ENCODE data around the gene HAPSTR1. TPM values are rescaled to one million over a fixed set of nuclear protein-coding genes. Genes with fewer than 3 reads are reported as not detected.
"Not testable (repeated sequence)": the region's sequence is repeated elsewhere in the genome, so short reads cannot be mapped to it uniquely, and the experiment has no call there.

The HAPSTR1 gene
- polyA plus RNA-seq, 3 donors from 2014 or later: 4.9 to 20.2 (median 6.1) TPM

GRCh38 chr16:9056061-9056460 lies 35.4 kb upstream of the HAPSTR1 start:
- DNase-seq: no peak
- Mint-ChIP-seq H3K27ac (no peak overlapping the region), H3K27me3 (ENCODE audit: low read depth in 3 of 3) (peaks cover 0 to 8% (median 2%) of the 10 kb centered on the region in 3 donors), H3K4me1 (peaks cover 2 to 3% of the 10 kb centered on the region in 2 donors), H3K9me3 (no peaks in the 10 kb centered on the region), H3K4me3 (no peak overlapping the region), H3K36me3 (no peaks in the 10 kb centered on the region)

- Mint-ChIP-seq H3K4me3 (no peak overlapping the region), H3K9me3 (no peaks in the 10 kb centered on the region), H3K27me3 (ENCODE audit: low read depth in 3 of 3) (peaks cover 0 to 3% (median 2%) of the 10 kb centered on the region in 3 donors), H3K4me1 (peaks cover 9 to 15% of the 10 kb centered on the region in 2 donors), H3K27ac (no peak overlapping the region), H3K36me3 (no peaks in the 10 kb centered on the region)
- DNase-seq: no peak
These were observed 33.2 kb upstream of the HAPSTR1 start for GRCh38 chr16:9058211-9058610.

DNA sequence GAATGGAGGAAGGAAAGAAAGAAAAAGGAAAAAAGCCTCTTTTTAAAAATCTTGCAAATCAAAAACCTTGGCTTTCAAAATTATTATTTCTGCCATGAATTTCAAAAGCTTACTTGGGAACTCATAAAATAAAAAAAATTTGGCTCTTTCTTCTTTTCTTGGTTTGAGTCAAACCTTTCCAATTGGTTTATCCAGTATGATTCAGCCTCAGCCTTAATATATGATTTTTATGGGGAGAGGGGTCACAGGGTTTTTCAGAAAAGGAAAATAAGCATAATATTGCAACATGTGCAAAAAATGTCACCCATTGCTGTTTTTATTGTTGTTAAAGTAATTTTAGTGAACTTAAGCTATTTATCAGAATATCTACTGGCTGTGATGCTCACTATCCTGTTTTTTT lies 31.2 kb upstream of the HAPSTR1 start:
- Mint-ChIP-seq H3K36me3 (no peaks in the 10 kb centered on the region), H3K27ac (no peak overlapping the region), H3K4me3 (no peak overlapping the region), H3K9me3 (no peaks in the 10 kb centered on the region), H3K27me3 (ENCODE audit: low read depth in 3 of 3) (no peaks in the 10 kb centered on the region), H3K4me1 (peaks cover 9 to 15% of the 10 kb centered on the region in 2 donors)
- DNase-seq: no peak

- peak overlapping the region in 3 of 5 donors; percentile 17 to 25 (median 23) for H3K4me3 Mint-ChIP-seq
- H3K27ac Mint-ChIP-seq: peak overlapping the region in 1 of 6 donors; percentile 58
- DNase-seq: peak; percentile 8 to 24 (median 22)
- no peaks in the 10 kb centered on the region for H3K9me3 Mint-ChIP-seq
- H3K4me1 Mint-ChIP-seq: peaks cover 9 to 15% of the 10 kb centered on the region in 2 donors
- peaks cover 0 to 2% (median 0%) of the 10 kb centered on the region in 3 donors for H3K27me3 Mint-ChIP-seq (ENCODE audit: low read depth in 3 of 3)
- H3K36me3 Mint-ChIP-seq: no peaks in the 10 kb centered on the region
These were observed 30.1 kb upstream of the HAPSTR1 start for GRCh38 chr16:9061358-9061813.

DNA sequence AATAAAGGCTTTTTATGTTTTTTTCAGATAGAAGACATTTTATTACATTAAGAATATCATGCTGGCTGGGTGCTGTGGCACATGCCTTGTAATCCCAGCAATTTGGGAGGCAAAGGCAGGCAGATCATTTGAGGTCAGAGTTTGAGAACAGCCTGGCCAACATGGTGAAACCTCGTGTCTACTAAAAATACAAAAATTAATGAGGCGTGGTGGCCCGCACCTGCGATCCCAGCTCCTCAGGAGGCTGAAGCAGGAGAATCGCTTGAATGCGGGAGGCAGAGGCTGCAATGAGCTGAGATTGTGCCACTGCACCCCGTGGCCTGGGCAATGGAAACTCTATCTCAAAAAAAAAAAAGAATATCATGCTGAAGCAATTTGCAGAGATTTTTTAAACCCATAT lies 29.1 kb upstream of the HAPSTR1 start:
- no peaks in the 10 kb centered on the region for H3K36me3 Mint-ChIP-seq
- peaks cover 9 to 15% of the 10 kb centered on the region in 2 donors for H3K4me1 Mint-ChIP-seq
- no peak overlapping the region for H3K4me3 Mint-ChIP-seq
- H3K27ac Mint-ChIP-seq: no peak overlapping the region
- no peaks in the 10 kb centered on the region for H3K9me3 Mint-ChIP-seq
- peaks cover 0 to 2% (median 1%) of the 10 kb centered on the region in 3 donors for H3K27me3 Mint-ChIP-seq (ENCODE audit: low read depth in 3 of 3)
- DNase-seq: no peak

GRCh38 chr16:9065077-9065476 lies 26.4 kb upstream of the HAPSTR1 start:
- Mint-ChIP-seq H3K4me3 (no peak overlapping the region), H3K9me3 (no peaks in the 10 kb centered on the region), H3K27ac (no peak overlapping the region), H3K4me1 (peaks cover 9 to 15% of the 10 kb centered on the region in 2 donors), H3K36me3 (peaks cover 0 to 3% (median 0%) of the 10 kb centered on the region in 3 donors), H3K27me3 (ENCODE audit: low read depth in 3 of 3) (peaks cover 0 to 2% (median 1%) of the 10 kb centered on the region in 3 donors)
- no peak for DNase-seq

DNA sequence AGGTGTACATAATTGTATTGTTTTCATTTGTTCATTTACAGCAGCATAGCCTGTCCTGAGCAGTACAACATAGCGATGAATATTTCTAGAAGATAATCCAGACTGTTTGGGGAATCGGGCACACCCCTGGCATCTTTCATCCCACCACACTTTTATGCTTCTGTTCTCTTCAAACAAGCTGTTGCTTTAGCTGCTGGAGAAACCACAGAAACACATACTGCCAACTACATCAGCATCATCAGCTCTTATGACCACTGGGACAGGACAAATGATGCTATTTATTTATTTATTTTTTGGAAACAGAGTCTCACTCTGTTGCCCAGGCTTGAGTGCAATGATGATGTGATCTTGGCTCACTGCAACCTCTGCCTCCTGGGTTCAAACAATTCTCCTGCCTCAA lies 22.6 kb upstream of the HAPSTR1 start:
- DNase-seq: no peak
- H3K9me3 Mint-ChIP-seq: no peaks in the 10 kb centered on the region
- no peak overlapping the region for H3K4me3 Mint-ChIP-seq
- H3K36me3 Mint-ChIP-seq: peaks cover 0 to 3% (median 0%) of the 10 kb centered on the region in 3 donors
- peaks cover 1 to 5% of the 10 kb centered on the region in 2 donors for H3K4me1 Mint-ChIP-seq
- no peak overlapping the region for H3K27ac Mint-ChIP-seq
- H3K27me3 Mint-ChIP-seq (ENCODE audit: low read depth in 3 of 3): peaks cover 0 to 2% (median 1%) of the 10 kb centered on the region in 3 donors

- Mint-ChIP-seq H3K4me1 (peaks cover 1 to 5% of the 10 kb centered on the region in 2 donors), H3K27me3 (ENCODE audit: low read depth in 3 of 3) (peaks cover 0 to 4% (median 1%) of the 10 kb centered on the region in 3 donors), H3K36me3 (peaks cover 0 to 3% (median 0%) of the 10 kb centered on the region in 3 donors), H3K9me3 (no peaks in the 10 kb centered on the region), H3K4me3 (no peak overlapping the region), H3K27ac (no peak overlapping the region)
- no peak for DNase-seq
These were observed 21.2 kb upstream of the HAPSTR1 start for GRCh38 chr16:9070254-9070653.

DNA sequence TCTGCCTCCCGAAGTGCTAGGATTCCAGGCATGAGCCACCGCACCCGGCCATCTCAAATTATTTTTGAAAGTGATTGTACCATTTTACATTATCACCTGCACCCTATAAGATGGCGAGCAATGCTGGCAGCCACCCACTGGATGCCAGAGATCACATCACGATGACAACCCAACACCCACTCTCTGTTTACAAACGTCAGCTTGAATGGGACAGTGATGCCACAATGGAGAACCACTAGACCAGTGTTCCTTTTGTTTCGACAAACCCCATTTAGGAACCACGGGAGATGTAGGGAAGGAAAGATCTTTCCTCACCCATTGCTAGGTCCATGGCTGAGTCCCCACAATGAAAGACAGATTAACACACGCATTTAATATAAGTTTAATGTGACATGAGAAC lies 20.1 kb upstream of the HAPSTR1 start:
- H3K4me1 Mint-ChIP-seq: peaks cover 1 to 5% of the 10 kb centered on the region in 2 donors
- H3K27ac Mint-ChIP-seq: no peak overlapping the region
- H3K4me3 Mint-ChIP-seq: no peak overlapping the region
- H3K36me3 Mint-ChIP-seq: peaks cover 0 to 3% (median 0%) of the 10 kb centered on the region in 3 donors
- DNase-seq: no peak
- no peaks in the 10 kb centered on the region for H3K9me3 Mint-ChIP-seq
- H3K27me3 Mint-ChIP-seq (ENCODE audit: low read depth in 3 of 3): peaks cover 0 to 2% (median 1%) of the 10 kb centered on the region in 3 donors

GRCh38 chr16:9072806-9073341 lies 18.6 kb upstream of the HAPSTR1 start:
- no peak overlapping the region for H3K4me3 Mint-ChIP-seq
- H3K4me1 Mint-ChIP-seq: peaks cover 11 to 13% of the 10 kb centered on the region in 2 donors
- peaks cover 0 to 4% (median 2%) of the 10 kb centered on the region in 3 donors for H3K27me3 Mint-ChIP-seq (ENCODE audit: low read depth in 3 of 3)
- peaks cover 0 to 7% (median 0%) of the 10 kb centered on the region in 3 donors for H3K36me3 Mint-ChIP-seq
- peaks cover 0 to 7% (median 0%) of the 10 kb centered on the region in 6 donors for H3K9me3 Mint-ChIP-seq
- H3K27ac Mint-ChIP-seq: no peak overlapping the region
- no peak for DNase-seq

DNA sequence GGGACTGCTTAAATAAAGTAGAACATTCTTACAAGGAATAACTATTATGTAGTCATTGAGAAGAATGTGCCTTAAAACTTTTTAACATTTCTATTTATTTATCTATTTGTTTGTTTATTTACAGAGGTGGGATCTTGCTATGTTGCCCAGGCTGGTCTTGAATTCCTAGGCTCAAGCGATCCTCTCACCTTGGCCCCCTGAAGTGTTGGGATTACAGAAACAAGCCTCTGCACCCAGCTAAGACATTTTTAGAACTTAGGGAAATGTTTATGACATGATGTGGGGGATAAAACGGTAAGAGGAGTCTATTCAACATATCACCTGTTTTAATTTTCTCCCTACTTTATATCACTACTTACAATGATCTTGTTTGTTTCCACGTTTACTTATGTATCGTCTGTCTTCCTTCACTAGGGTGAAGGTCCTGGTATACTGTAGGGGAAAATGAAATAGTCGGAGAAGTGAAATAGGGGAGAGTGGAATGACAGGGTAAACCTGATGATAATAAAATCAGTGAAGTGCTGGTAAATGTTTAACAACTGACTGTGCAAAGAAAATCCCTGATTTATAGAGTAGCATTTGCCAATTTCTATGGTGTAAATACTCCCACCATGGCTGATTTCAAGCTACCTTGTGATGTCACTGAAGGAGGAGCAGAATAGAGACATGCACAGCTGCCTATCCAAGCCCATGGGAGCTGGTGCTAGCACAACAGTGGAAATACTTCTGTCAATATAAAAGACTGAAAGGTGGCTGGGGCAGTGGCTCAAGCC lies 16.0 kb upstream of the HAPSTR1 start:
- Mint-ChIP-seq H3K27ac (peak overlapping the region in 1 of 6 donors; percentile 17), H3K9me3 (peaks cover 0 to 7% (median 0%) of the 10 kb centered on the region in 6 donors)

DNA sequence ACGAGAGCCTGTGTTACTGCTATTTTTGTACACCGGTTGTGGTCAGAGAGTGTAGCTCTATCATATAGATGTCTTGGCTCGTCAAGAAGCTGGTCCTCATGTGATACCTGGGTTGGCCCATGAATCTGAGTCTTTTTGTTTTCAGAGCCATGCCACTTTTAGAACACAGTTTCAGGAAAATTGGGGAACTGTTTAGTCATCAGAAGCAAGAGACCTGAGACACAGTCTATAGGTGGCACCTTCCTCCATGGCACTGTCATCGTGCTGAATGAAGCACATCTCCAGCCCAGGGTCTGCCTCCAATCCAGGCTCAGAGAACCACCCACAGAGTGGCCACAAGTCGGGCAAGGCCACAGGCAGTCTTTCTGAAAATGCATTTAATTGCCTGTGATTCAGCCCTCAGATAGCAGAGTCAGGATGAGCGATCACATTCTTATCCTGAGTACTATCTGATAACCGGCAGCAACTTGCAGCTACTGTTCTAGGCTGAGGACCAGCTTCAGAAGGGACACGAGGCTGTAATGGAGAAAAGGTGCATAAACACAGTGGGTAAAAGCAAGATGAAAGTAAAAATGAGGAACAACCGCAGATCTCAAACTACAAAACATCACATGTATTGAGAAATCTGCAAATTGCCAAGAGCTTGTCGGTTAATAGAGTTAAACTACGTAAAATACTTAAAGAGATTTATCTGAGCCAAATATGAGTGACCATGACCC lies 14.2 kb upstream of the HAPSTR1 start:
- H3K4me1 Mint-ChIP-seq: peaks cover 29 to 32% of the 10 kb centered on the region in 2 donors
- peaks cover 0 to 4% (median 0%) of the 10 kb centered on the region in 3 donors for H3K36me3 Mint-ChIP-seq
- no peak overlapping the region for H3K4me3 Mint-ChIP-seq
- peak overlapping the region in 2 of 6 donors; percentile 33 to 67 for H3K27ac Mint-ChIP-seq
- H3K27me3 Mint-ChIP-seq (ENCODE audit: low read depth in 3 of 3): peaks cover 2 to 4% (median 3%) of the 10 kb centered on the region in 3 donors
- no peak for DNase-seq
- peaks cover 0 to 7% (median 0%) of the 10 kb centered on the region in 6 donors for H3K9me3 Mint-ChIP-seq

More for the DNA sequence above, 16.0 kb upstream of the HAPSTR1 start:
- Mint-ChIP-seq H3K27me3 (ENCODE audit: low read depth in 3 of 3) (peaks cover 2 to 4% (median 2%) of the 10 kb centered on the region in 3 donors), H3K4me3 (no peak overlapping the region), H3K4me1 (peaks cover 24 to 30% of the 10 kb centered on the region in 2 donors), H3K36me3 (peaks cover 0 to 4% (median 0%) of the 10 kb centered on the region in 3 donors)
- DNase-seq: no peak

DNA sequence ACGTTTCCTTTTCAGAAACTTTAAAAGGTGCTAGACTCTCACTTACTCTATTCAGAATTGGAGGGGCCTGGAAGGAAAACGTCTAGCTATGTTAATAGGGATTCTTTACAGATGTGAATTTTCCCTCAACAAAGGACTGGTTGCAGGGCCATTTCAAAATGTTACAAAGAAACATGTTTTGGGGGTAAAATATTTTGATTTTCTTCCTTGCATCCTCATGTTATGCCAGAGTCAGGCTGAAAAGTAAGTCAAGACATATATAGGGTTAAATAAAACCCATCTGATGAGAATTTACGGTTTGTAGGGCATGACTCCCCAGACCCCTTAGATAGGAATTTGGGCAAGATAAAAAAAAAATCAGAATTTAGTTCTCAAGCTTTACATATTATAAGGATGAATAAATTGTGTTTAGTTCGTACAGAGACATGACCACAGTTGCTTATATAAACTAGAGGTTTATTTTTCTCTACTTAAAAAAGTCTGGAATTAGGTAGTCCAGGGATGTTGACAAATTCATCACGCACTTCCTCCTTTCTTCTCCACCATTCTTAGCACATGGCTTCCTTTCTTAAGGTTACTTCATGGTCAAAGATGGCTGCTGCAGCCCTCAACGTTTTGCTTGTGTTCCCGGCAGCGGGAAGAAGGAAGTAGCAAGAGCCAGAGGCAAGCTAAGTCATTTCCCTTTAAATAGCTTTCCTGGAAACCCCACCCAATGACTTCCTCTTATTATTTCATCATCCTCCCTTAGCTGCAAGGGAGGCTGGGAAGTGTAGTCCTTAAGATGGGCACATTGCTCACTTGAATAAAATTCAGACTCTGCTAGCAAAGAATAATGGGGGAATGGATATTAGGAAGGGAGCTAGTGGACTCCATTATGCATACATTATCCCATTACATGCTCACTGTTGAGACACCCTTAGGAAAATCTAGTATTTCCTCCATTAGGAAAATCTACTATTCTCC lies 12.7 kb upstream of the HAPSTR1 start:
- H3K36me3 Mint-ChIP-seq; H3K27me3 Mint-ChIP-seq (ENCODE audit: low read depth in 3 of 3); H3K9me3 Mint-ChIP-seq: not testable (repeated sequence)
- peak; percentile 32 to 44 (median 40) for DNase-seq
- peaks cover 32 to 34% of the 10 kb centered on the region in 2 donors for H3K4me1 Mint-ChIP-seq
- peak overlapping the region; percentile 18 to 71 (median 53) for H3K4me3 Mint-ChIP-seq
- peak overlapping the region; percentile 36 to 89 (median 72) for H3K27ac Mint-ChIP-seq
